OCI-LY7 (cell line): ENCODE data around the gene QSER1. TPM values are rescaled to one million over a fixed set of nuclear protein-coding genes. Genes with fewer than 3 reads are reported as not detected.

Experiments used
- BruUV-seq: library from RNA; stranded (reverse); fragments of 400-500 nt; replicated peaks from 2 replicates; lab custom pipeline; 2021; lab: Mats Ljungman, UMichigan
- CTCF ChIA-PET: fragments of 300-600 bp; sonication (Branson Sonifier 250); formaldehyde crosslinking; loops from one replicate; lab custom pipeline; 2022; ENCODE audit warnings: antibody characterized with exemption; ENCODE audit not compliant: unreplicated experiment; lab: Charles Lee
- POLR2A ChIA-PET: fragments of 300-600 bp; sonication (Branson Sonifier 250); formaldehyde crosslinking; loops from one replicate; lab custom pipeline; 2022; ENCODE audit warnings: antibody characterized with exemption; lab: Charles Lee
- DNase-seq: peaks from one replicate; pipeline ENCODE4 v3.0.0-alpha.2; 2015; ENCODE audit warnings: low spot score
- H2AFZ ChIP-seq: fragments of 200-600 bp; sonication (generic), shearing (Covaris generic); 2 replicates; pipeline ENCODE4 v1.6.1; 2014; ENCODE audit warnings: mild to moderate bottlenecking, antibody characterized with exemption, low read length, moderate library complexity
- H3K27ac ChIP-seq: fragments of 200-600 bp; sonication (generic); 2 replicates; pipeline ENCODE4 v1.5.1; 2014; ENCODE audit warnings: mixed run types, low read depth, mild to moderate bottlenecking, moderate library complexity, low read length, inconsistent platforms; ENCODE audit not compliant: poor library complexity, severe bottlenecking
- H3K36me3 ChIP-seq: fragments of 200-600 bp; sonication (generic); 2 replicates; pipeline ENCODE4 v1.6.1; 2014; ENCODE audit warnings: mild to moderate bottlenecking, antibody characterized with exemption, low read length, moderate library complexity, mixed read lengths; ENCODE audit not compliant: insufficient read depth
- H3K4me1 ChIP-seq: fragments of 200-600 bp; sonication (generic); 2 replicates; pipeline ENCODE4 v1.5.1; 2014; ENCODE audit warnings: mild to moderate bottlenecking, low read length; ENCODE audit not compliant: insufficient read depth, poor library complexity, severe bottlenecking
- H3K4me2 ChIP-seq: fragments of 200-600 bp; sonication (generic); 2 replicates; pipeline ENCODE4 v1.6.1; 2014; ENCODE audit warnings: mild to moderate bottlenecking, low read length
- H3K4me3 ChIP-seq: fragments of 200-600 bp; sonication (generic); 2 replicates; pipeline ENCODE4 v1.5.1; 2014; ENCODE audit warnings: mild to moderate bottlenecking, low read depth, low read length; ENCODE audit not compliant: poor library complexity, severe bottlenecking
- H3K79me2 ChIP-seq: fragments of 200-600 bp; sonication (generic); 2 replicates; pipeline ENCODE4 v1.6.1; 2016; ENCODE audit warnings: low read depth, mild to moderate bottlenecking, low read length, moderate library complexity, mixed read lengths; ENCODE audit not compliant: insufficient read depth
- H3K9me2 ChIP-seq: fragments of 200-600 bp; sonication (generic); 2 replicates; pipeline ENCODE4 v1.6.1; 2016; ENCODE audit warnings: mild to moderate bottlenecking, low read length, mixed read lengths; ENCODE audit not compliant: insufficient read depth
- H3K9me3 ChIP-seq: fragments of 200-600 bp; sonication (generic); 2 replicates; pipeline ENCODE4 v1.6.1; 2014; ENCODE audit warnings: mild to moderate bottlenecking, mixed run types, low read length, mixed read lengths
- H4K20me1 ChIP-seq: fragments of 200-600 bp; sonication (generic); 2 replicates; pipeline ENCODE4 v1.6.1; 2014; ENCODE audit warnings: mild to moderate bottlenecking, antibody characterized with exemption, low read length, moderate library complexity, mixed read lengths; ENCODE audit not compliant: insufficient read depth
- EZH2phosphoT487 ChIP-seq: fragments of 200-600 bp; sonication (generic); IDR thresholded peaks from 2 replicates; pipeline ENCODE4 v1.6.1; 2018; ENCODE audit warnings: low read depth, borderline replicate concordance, mild to moderate bottlenecking, mixed run types, antibody characterized with exemption, low read length, moderate library complexity, mixed read lengths
- intact Hi-C: fragments of 100-400 bp; cut with micrococcal nuclease; formaldehyde crosslinking; loops from one replicate; pipeline ENCODE4 v1.10.0; 2022; ENCODE audit not compliant: unreplicated experiment
- total RNA-seq, 2 experiments: library from RNA; depleted of rRNA in 1 of 2; stranded (reverse); fragments of >200 nt in 1 of 2; shearing (Covaris generic) in 1 of 2; gene quantifications; 2 replicates each; pipeline ENCODE4 v1.2.3, GENCODE V29; 2014 to 2022
- TF ChIP-seq, protein P1 (sequence below): fragments of 200-600 bp; sonication (generic); conservative IDR thresholded peaks from 2 replicates; pipeline ENCODE4 v1.5.1; 2014; ENCODE audit warnings: mild to moderate bottlenecking, antibody characterized with exemption, low read length, moderate library complexity, mixed read lengths

QSER1 gene
- total RNA-seq, 2 experiments from 2014 or later: 30.6 to 46.3 TPM

DNA sequence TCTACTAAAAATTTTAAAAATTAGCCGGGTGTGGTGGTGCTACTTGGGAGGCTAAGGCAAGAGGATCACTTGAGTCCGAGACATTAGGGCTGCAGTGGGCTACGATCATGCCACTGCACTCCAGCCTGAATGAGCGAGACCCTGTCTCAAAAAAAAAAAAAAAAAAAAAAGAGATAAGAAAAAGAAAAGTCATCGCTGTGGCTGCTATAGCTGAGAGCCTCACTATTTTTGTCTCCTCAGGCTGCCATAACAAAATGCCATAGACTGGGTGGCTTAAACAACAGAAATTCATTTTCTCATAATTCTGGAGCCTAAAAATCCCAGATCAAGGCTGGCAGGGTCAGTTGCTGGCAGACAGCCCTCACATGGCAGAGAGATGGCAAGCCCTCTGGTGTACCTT lies 93.0 kb downstream of the QSER1 start:
- H3K79me2 ChIP-seq: no peaks in the 10 kb centered on the region
- no peaks in the 10 kb centered on the region for H3K9me3 ChIP-seq
- TF ChIP-seq, protein P1, sequence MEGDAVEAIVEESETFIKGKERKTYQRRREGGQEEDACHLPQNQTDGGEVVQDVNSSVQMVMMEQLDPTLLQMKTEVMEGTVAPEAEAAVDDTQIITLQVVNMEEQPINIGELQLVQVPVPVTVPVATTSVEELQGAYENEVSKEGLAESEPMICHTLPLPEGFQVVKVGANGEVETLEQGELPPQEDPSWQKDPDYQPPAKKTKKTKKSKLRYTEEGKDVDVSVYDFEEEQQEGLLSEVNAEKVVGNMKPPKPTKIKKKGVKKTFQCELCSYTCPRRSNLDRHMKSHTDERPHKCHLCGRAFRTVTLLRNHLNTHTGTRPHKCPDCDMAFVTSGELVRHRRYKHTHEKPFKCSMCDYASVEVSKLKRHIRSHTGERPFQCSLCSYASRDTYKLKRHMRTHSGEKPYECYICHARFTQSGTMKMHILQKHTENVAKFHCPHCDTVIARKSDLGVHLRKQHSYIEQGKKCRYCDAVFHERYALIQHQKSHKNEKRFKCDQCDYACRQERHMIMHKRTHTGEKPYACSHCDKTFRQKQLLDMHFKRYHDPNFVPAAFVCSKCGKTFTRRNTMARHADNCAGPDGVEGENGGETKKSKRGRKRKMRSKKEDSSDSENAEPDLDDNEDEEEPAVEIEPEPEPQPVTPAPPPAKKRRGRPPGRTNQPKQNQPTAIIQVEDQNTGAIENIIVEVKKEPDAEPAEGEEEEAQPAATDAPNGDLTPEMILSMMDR: no peak
- no peak for TF ChIP-seq EZH2phosphoT487
- H4K20me1 ChIP-seq: no peaks in the 10 kb centered on the region
- H3K4me2 ChIP-seq: no peak overlapping the region
- ChIA-PET POLR2A (no interaction called here), CTCF (no interaction called here)
- H3K27ac ChIP-seq: no peak overlapping the region
- no peak for DNase-seq
- H3K36me3 ChIP-seq: no peaks in the 10 kb centered on the region
- H3K4me3 ChIP-seq: no peak overlapping the region
- intact Hi-C loops: no loop called here
- no TSS peak for BruUV-seq
- H3K9me2 ChIP-seq: no peaks in the 10 kb centered on the region
- no peak overlapping the region for H2AFZ ChIP-seq
- no peaks in the 10 kb centered on the region for H3K4me1 ChIP-seq

DNA sequence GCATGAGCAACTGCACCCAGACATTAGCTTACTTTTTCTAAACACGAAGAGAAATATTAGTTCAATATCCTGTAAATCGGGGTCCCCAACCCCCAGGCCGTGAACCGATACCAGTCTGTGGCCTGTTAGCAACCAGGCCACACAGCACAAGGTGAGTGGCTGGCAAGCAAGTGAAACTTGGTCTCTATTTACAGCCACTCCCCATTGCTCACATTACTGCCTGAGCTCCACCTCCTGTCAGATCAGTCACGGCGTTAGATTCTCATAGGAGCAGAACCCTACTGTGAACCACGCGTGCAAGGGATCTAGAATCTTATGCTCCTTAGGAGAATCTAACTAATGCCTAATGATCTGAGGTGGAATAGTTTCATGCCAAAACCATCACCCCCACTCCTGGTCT lies 95.2 kb downstream of the QSER1 start:
- H3K79me2 ChIP-seq: no peaks in the 10 kb centered on the region
- no peaks in the 10 kb centered on the region for H3K36me3 ChIP-seq
- no peak overlapping the region for H3K27ac ChIP-seq
- no peak for DNase-seq
- H2AFZ ChIP-seq: no peak overlapping the region
- H3K9me2 ChIP-seq: no peaks in the 10 kb centered on the region
- H3K9me3 ChIP-seq: peaks cover 8% of the 10 kb centered on the region; the same call in 1 of the 2 replicates
- POLR2A ChIA-PET: interaction anchor here (0.6 kb wide), 2 partner anchors 32 to 279 kb away, joined by 3 read pairs; no protein-coding TSS in a partner anchor
- CTCF ChIA-PET: no interaction called here
- H4K20me1 ChIP-seq: no peaks in the 10 kb centered on the region
- H3K4me2 ChIP-seq: no peak overlapping the region
- TF ChIP-seq EZH2phosphoT487: no peak
- TF ChIP-seq, protein P1: no peak
- no TSS peak for BruUV-seq
- H3K4me3 ChIP-seq: no peak overlapping the region
- intact Hi-C loops: no loop called here
- no peaks in the 10 kb centered on the region for H3K4me1 ChIP-seq

- ChIA-PET POLR2A (no interaction called here), CTCF (no interaction called here)
- no peaks in the 10 kb centered on the region for H3K4me1 ChIP-seq
- TF ChIP-seq EZH2phosphoT487: no peak
- TF ChIP-seq, protein P1: no peak
- no peak for DNase-seq
- no TSS peak for BruUV-seq
- intact Hi-C loops: no loop called here
- no peak overlapping the region for H3K4me3 ChIP-seq
- no peaks in the 10 kb centered on the region for H4K20me1 ChIP-seq
- no peak overlapping the region for H3K27ac ChIP-seq
- H3K36me3 ChIP-seq: no peaks in the 10 kb centered on the region
- H3K9me2 ChIP-seq: no peaks in the 10 kb centered on the region
- H3K4me2 ChIP-seq: no peak overlapping the region
- H3K9me3 ChIP-seq: peaks cover 8% of the 10 kb centered on the region; the same call in 1 of the 2 replicates
- H3K79me2 ChIP-seq: no peaks in the 10 kb centered on the region
- H2AFZ ChIP-seq: no peak overlapping the region
Observed at GRCh38 chr11:32990481-32990880, 97.9 kb downstream of the QSER1 start.
